COLO668 (cell line): ENCODE results near the gene OGFR.

Source experiments
- DNase-seq: peaks from one replicate; lab custom pipeline; 2025; ENCODE audit not compliant: unreplicated experiment; lab: John Stamatoyannopoulos, UW

Gene OGFR

GRCh38 chr20:62769346-62770071, 35.1 kb upstream of the OGFR start:
- no peak for DNase-seq

GRCh38 chr20:62770111-62770910, 34.3 kb upstream of the OGFR start:
- DNase-seq, result no peak

GRCh38 chr20:62770916-62771315, 33.7 kb upstream of the OGFR start:
- DNase-seq, result no peak

GRCh38 chr20:62771396-62772102, 33.1 kb upstream of the OGFR start:
- no peak for DNase-seq

GRCh38 chr20:62772103-62772611, 32.5 kb upstream of the OGFR start:
- no peak for DNase-seq

- DNase-seq, result no peak
Measured at GRCh38 chr20:62772619-62772989, 32.0 kb upstream of the OGFR start.

- no peak for DNase-seq
Measured at GRCh38 chr20:62772990-62773844, 31.4 kb upstream of the OGFR start.

GRCh38 chr20:62773845-62774714, 30.6 kb upstream of the OGFR start:
- no peak for DNase-seq

- no peak for DNase-seq
Measured at GRCh38 chr20:62774762-62775161, 29.9 kb upstream of the OGFR start.

- DNase-seq, result no peak
Measured at GRCh38 chr20:62775206-62775605, 29.4 kb upstream of the OGFR start.

GRCh38 chr20:62776035-62776691, 28.5 kb upstream of the OGFR start:
- no peak for DNase-seq

GRCh38 chr20:62776692-62777527, 27.7 kb upstream of the OGFR start:
- no peak for DNase-seq

- DNase-seq, result no peak
Measured at GRCh38 chr20:62777528-62777830, 27.2 kb upstream of the OGFR start.

GRCh38 chr20:62778058-62778457, 26.6 kb upstream of the OGFR start:
- no peak for DNase-seq

GRCh38 chr20:62778601-62779416, 25.8 kb upstream of the OGFR start:
- DNase-seq, result no peak

- no peak for DNase-seq
Measured at GRCh38 chr20:62779417-62779685, 25.3 kb upstream of the OGFR start.

GRCh38 chr20:62780204-62780603, 24.4 kb upstream of the OGFR start:
- no peak for DNase-seq

GRCh38 chr20:62780696-62781095, 23.9 kb upstream of the OGFR start:
- no peak for DNase-seq
